ENCODE results near the gene SLC35E3. TPM values are rescaled to one million over a fixed set of nuclear protein-coding genes. Genes with fewer than 3 reads are reported as not detected.

Gene SLC35E3
- total and polyA plus RNA-seq, 2 of the 13 experiments (the other 11 are each of a cell fraction or from before 2014, with no cell fraction given): 13.0 to 22.1 TPM

GRCh38 chr12:68807576-68808387 lies 61.8 kb downstream of the SLC35E3 start, which contains the start of gene MDM2 (continued):
- TF ChIP-seq, protein P1, sequence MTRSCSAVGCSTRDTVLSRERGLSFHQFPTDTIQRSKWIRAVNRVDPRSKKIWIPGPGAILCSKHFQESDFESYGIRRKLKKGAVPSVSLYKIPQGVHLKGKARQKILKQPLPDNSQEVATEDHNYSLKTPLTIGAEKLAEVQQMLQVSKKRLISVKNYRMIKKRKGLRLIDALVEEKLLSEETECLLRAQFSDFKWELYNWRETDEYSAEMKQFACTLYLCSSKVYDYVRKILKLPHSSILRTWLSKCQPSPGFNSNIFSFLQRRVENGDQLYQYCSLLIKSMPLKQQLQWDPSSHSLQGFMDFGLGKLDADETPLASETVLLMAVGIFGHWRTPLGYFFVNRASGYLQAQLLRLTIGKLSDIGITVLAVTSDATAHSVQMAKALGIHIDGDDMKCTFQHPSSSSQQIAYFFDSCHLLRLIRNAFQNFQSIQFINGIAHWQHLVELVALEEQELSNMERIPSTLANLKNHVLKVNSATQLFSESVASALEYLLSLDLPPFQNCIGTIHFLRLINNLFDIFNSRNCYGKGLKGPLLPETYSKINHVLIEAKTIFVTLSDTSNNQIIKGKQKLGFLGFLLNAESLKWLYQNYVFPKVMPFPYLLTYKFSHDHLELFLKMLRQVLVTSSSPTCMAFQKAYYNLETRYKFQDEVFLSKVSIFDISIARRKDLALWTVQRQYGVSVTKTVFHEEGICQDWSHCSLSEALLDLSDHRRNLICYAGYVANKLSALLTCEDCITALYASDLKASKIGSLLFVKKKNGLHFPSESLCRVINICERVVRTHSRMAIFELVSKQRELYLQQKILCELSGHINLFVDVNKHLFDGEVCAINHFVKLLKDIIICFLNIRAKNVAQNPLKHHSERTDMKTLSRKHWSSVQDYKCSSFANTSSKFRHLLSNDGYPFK (CRISPR knock-in tag; IDR thresholded peaks at IDR 0.05; ENCODE audit: borderline replicate concordance): peak; percentile 100
- TF ChIP-seq TGIF2 (CRISPR knock-in tag; IDR thresholded peaks at IDR 0.05) (peak; percentile 44; the same call in 1 of the 2 replicates), ZNF678 (CRISPR knock-in tag; IDR thresholded peaks at IDR 0.05) (peak; percentile 26; the same call in 1 of the 2 replicates), POLR2AphosphoS2 (IDR thresholded peaks at IDR 0.05; ENCODE audit: low read depth, low read length) (0 out of 2 replicates have a peak, but pooled peaks have one; percentile 49), ARID2 (CRISPR knock-in tag; IDR thresholded peaks at IDR 0.05; ENCODE audit: borderline replicate concordance) (no peak; the same call in 1 of the 2 replicates), NCOA1 (CRISPR knock-in tag; IDR thresholded peaks at IDR 0.05) (no peak), HNRNPH1 (optimal IDR thresholded peaks at IDR 0.05; ENCODE audit: low read depth, low read length) (no peak), GATAD2A (CRISPR knock-in tag; IDR thresholded peaks at IDR 0.05) (0 out of 2 replicates have a peak, but pooled peaks have one; percentile 21), SPEN (CRISPR knock-in tag; IDR thresholded peaks at IDR 0.05; ENCODE audit: low read depth) (peak; percentile 94), PPARG (CRISPR knock-in tag; conservative IDR thresholded peaks at IDR 0.05) (peak; percentile 42; the same call in 1 of the 2 replicates), ZSCAN20 (CRISPR knock-in tag; IDR thresholded peaks at IDR 0.05; ENCODE audit: borderline replicate concordance) (peak; percentile 55; the same call in 1 of the 2 replicates), NFATC3 (CRISPR knock-in tag; IDR thresholded peaks at IDR 0.05) (no peak), ONECUT2 (CRISPR knock-in tag; IDR thresholded peaks at IDR 0.05) (no peak), SIN3B (IDR thresholded peaks at IDR 0.05; ENCODE audit: low read length) (0 out of 2 replicates have a peak, but pooled peaks have one; percentile 40), TOPORS (CRISPR knock-in tag; IDR thresholded peaks at IDR 0.05) (0 out of 2 replicates have a peak, but pooled peaks have one; percentile 58), ZNF609 (CRISPR knock-in tag; IDR thresholded peaks at IDR 0.05; ENCODE audit: borderline replicate concordance) (peak; percentile 65), FIP1L1 (IDR thresholded peaks at IDR 0.05; ENCODE audit: borderline replicate concordance, insufficient read depth, low read depth, low read length) (peak; percentile 85; the same call in 1 of the 2 replicates), CREM (IDR thresholded peaks at IDR 0.05) (peak; percentile 48; the same call in 1 of the 2 replicates), CREM (CRISPR knock-in tag; IDR thresholded peaks at IDR 0.05) (no peak), BRCA1 (CRISPR knock-in tag; IDR thresholded peaks at IDR 0.05) (peak; percentile 88; the same call in 1 of the 2 replicates), RORA (CRISPR knock-in tag; IDR thresholded peaks at IDR 0.05) (no peak), ZBTB7A (CRISPR knock-in tag; IDR thresholded peaks at IDR 0.05) (peak; percentile 94), ZNF138 (CRISPR knock-in tag; IDR thresholded peaks at IDR 0.05; ENCODE audit: low read depth) (peak; percentile 85; the same call in 1 of the 2 replicates), ZNF557 (CRISPR knock-in tag; IDR thresholded peaks at IDR 0.05) (0 out of 2 replicates have a peak, but pooled peaks have one; percentile 19)

Data from HepG2 (cell line).